Fibroblast of pulmonary artery (primary cell): Measurements from ENCODE around the gene RPTOR.

Experiments
- DNase-seq: peaks from one replicate; pipeline ENCODE4 v3.0.0-alpha.2; 2010; ENCODE audit warnings: low read depth
- H3K4me3 ChIP-seq: replicated peaks from 2 replicates; pipeline ENCODE4 v1.5.1; 2011; ENCODE audit warnings: low read depth, mild to moderate bottlenecking, control low read depth, low read length, moderate library complexity
- CTCF ChIP-seq: IDR thresholded peaks from 2 replicates; pipeline ENCODE4 v1.5.1; 2011; ENCODE audit warnings: mild to moderate bottlenecking, control low read depth, low read length, inconsistent platforms; ENCODE audit errors: missing control alignments

RPTOR gene

GRCh38 chr17:80919331-80920311 is 375.0 kb downstream of the RPTOR start:
- H3K4me3 ChIP-seq = no peak overlapping the region
- DNase-seq = peak; percentile 67
- no peak for TF ChIP-seq CTCF

DNA sequence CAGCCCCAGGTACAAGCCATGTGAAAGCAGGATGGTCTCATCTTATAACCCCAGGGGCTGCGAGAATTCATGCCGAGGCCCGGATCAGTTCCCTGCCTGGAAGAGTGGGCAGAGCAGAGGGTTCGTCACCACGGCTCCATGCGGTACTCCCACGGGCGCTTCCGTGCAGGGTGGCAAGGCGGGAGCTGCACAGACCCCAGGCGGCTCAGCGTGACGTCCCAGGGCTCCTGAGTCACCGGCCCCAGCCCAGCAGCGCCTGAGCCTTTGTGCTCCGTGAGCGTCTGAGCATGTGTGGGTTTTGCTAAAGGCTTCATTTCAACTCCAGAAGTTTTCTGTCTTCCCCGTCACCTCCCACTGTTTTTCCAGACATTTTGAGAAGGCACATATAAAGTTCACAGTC is 375.8 kb downstream of the RPTOR start:
- H3K4me3 ChIP-seq = no peak overlapping the region
- TF ChIP-seq CTCF = no peak
- peak; percentile 80 for DNase-seq

DNA sequence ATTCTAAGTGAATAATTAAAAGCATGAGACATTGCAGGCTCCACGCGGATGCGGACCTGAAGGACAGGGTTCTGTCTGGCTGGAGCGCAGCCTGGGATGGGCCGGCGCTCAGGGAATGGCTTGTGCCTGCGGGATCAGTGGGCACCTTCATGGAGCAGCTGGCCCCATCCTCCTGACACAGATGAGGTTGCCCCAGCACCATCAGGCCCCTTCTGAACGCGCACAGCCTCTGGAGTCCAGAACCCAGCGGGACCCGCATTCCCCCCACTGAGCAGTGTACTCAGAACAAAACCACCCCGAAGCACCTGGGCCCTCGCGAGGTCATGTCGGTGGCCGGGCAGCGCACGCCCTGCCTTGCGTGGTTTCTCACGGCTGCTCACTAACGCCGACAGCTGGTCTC is 376.5 kb downstream of the RPTOR start:
- TF ChIP-seq CTCF = no peak
- no peak for DNase-seq
- no peak overlapping the region for H3K4me3 ChIP-seq

GRCh38 chr17:80921741-80922579 is 377.3 kb downstream of the RPTOR start:
- DNase-seq = no peak
- TF ChIP-seq CTCF = no peak

GRCh38 chr17:80922580-80923160 is 378.0 kb downstream of the RPTOR start:
- no peak for DNase-seq
- no peak for TF ChIP-seq CTCF
- no peak overlapping the region for H3K4me3 ChIP-seq

More at GRCh38 chr17:80921741-80922579, 377.3 kb downstream of the RPTOR start:
- H3K4me3 ChIP-seq = no peak overlapping the region

- DNase-seq = no peak
- H3K4me3 ChIP-seq = no peak overlapping the region
- no peak for TF ChIP-seq CTCF
Measured at GRCh38 chr17:80923211-80924110, 378.8 kb downstream of the RPTOR start.
